COLO668 (cell line): ENCODE data around the gene TTC27.
"Not testable (repeated sequence)": the region's sequence is repeated elsewhere in the genome, so short reads cannot be mapped to it uniquely, and the experiment has no call there.

ENCODE experiments used
- DNase-seq: peaks from one replicate; lab custom pipeline; 2025; ENCODE audit not compliant: unreplicated experiment; lab: John Stamatoyannopoulos, UW

Gene TTC27

DNA sequence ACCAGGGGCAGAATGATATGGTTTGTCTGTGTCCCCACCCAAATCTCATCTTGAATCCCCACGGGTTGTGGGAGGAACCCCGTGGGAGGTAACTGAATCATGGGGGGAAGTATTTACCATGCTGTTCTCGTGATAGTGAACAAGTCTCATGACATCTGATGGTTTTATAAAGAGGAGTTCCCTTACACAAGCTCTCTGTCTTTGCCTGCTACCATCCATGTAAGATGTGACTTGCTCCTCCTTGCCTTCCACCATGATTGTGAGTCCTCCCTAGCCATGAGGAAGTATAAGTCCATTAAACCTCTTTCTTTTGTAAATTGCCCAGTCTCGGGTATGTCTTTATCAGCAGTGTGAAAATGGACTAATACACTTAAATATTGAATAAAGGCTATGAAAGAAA, 218.4 kb downstream of the TTC27 start:
- not testable (repeated sequence) for DNase-seq

DNA sequence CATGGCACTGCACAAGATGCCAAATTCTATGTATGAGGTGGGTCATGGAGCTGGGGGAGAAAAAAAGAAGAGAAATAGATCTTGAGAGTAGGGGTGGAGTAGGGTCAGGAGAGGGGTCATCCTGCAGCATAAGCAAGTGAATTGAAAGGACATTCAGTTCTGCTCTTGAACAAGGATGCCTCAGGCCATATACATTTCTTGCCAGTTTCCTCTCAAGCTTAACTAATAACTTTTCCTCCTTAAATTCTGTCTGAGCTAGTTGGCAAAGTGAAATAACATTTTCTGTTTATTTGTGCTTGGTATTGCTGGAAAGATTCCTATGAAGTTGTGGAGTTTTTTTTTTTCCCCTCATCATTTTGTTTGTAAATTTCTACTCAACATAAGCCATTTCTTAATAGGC, 219.9 kb downstream of the TTC27 start:
- DNase-seq: no peak

DNA sequence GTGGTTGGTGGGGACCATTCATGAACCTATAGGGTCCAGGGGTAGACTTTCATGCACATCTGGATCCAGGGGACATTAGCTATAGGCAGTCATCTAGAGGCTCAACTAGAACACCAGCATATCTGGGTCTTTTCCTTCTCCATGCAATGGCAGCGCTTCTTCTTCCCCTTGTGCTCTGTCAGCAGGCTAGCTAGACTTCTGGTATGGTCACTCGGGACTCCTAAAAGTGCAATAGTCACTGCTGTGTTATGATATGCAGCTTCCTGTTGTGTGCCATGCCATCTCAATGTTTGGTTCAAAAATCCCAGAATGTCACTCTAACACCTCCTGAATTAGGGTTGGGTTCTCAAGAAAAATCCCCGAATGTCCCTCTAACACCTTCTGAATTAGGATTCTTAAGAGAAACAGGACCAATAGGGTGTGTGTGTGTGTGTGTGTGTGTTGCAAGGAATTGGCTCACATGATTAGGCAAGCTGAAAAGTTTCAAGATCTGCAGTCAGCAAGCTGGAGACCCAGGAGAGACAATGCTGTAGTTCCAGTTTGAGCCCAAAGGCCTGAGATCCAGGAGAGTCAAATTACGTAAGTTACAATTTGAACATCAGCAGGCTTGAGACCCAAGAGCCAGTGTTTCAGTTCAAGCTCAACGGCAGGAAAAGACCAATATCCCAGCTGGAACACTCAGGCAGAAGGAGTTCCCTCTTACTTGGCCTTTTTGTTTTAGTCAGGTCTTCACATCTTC, 221.8 kb downstream of the TTC27 start:
- DNase-seq: no peak

DNA sequence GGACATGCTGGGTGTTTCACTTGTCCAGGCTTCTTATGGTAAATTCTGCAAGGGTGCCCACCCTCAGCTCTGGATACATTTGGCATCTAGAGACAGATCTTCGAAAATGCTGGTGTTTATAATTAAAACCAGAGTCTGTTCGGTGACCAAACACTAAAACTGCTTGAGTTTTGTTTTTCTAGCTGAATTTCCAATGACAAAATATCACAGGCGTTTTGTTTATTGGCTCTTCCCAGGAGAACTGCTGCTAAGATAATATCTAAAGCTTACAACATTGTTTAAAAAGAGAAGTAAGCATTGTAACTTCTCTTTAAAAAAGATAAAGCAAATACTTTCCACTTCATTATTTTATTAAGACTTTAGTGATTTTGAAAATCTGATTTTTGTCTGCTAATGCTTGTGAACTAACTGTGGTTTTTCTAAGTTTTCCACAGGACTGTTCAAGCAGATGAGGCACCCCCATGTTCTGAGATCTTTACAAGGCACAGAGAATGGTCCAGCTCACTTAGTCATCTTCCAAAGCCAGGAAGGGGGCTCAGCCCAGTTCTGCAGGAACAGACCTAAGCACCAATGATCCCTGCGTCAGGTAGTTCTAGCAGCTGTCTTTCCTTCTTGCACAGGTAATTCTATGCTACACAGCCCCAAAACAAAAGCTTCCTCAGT, 224.1 kb downstream of the TTC27 start:
- DNase-seq: no peak

DNA sequence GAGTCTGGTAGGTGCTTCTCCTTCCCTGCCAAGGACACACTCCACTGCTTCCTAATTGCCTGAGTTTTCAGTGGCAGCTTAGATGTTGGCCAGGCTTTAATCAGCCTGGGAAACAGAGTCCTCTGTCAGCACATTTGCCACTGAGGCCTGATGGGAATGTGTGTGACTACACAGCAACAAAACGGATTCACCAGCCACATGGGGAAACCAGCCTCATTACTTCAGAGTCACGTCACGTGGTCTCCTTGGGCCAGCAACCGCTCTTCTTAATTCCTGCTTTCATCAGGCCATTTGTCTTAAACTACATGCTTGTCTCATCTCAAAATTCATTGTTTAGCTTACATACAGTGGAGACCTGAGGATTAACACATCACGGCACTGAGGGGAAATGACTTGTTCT, 225.0 kb downstream of the TTC27 start:
- DNase-seq: no peak

DNA sequence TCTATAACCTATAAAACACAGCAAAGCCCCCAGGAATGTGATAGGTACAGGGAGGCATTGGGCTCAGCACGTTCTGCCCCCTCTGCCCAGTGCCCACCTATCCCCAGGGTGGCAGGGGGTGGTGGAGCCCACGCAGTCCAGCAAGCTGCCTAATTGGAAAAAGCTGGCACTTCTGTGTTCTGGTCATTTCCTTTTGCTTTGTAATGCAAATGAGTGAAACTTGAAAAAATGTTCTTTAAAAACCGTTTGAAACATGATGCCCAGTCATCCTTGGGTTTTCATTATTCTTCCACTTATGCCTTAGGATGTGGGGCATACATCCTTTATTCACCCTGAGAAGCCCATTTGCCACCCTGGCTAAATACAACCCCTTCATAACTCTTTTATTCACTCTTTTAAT, 229.0 kb downstream of the TTC27 start:
- DNase-seq: no peak

DNA sequence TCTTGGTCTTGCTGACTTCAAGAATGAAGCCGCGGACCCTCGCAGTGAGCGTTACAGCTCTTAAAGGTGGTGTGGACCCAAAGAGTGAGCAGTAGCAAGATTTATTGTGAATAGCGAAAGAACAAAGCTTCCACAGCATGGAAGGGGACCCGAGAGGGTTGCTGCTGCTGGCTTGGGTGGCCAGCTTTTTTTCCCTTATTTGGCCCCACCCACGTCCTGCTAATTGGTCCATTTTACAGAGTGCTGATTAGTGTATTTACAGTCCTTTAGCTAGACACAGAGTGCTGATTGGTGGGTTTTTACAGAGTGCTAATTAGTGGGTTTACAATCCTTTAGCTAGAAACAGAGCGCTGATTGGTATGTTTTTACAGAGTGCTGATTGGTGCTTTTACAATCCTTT, 230.9 kb downstream of the TTC27 start:
- no peak for DNase-seq

DNA sequence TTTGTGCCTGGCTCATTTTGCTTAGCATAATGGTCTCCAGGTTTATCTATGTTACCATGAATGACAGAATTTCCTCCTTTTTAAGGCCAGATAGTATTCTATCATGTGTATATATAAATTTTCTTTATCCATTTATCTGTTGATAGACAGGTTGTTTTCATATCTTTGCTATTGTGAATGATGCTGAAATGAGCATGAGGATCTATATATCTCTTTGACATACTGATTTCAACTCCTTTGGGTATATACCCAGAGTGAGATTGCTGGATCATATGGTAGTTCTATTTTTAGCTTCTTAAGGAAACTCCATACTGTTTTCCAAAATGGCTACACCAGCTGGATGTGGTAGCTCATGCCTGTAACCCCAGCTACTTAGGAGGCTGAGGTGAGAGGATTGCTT, 232.5 kb downstream of the TTC27 start:
- DNase-seq: no peak

DNA sequence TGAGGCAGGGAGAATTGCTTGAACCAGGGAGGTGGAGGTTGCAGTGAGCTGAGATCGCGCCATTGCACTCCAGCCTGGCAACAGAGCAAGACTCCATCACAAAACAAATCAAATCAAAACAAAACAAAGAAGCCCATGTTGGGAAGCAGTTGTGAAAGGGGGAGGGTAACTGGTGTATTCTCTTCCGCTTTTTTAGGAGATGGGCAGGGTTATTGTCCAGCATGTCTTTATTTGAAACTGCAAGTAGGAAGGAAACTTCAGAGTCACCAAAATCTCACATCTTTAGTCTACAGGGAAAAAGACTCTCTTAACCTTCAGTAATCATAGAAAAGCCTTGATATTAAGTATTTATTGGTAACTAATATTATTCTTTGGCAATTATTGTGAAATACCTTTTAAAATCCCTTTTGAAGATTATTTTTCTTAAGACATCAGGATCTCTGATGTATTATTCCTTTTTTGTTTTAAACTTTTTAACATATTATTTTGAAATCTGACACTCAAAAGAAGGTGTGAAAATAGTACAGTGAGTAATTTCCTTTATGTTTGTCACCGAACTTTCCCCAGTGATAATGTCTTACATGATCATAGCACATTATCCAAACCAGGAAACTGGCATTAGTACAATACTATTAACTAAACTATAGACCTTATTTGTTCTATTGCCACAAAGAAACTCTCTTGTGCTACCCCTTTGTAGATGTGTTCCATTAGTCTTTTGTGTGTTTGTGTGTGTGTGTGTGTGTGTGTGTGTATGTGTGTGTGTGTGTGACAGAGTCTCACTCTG, 234.6 kb downstream of the TTC27 start:
- no peak for DNase-seq

DNA sequence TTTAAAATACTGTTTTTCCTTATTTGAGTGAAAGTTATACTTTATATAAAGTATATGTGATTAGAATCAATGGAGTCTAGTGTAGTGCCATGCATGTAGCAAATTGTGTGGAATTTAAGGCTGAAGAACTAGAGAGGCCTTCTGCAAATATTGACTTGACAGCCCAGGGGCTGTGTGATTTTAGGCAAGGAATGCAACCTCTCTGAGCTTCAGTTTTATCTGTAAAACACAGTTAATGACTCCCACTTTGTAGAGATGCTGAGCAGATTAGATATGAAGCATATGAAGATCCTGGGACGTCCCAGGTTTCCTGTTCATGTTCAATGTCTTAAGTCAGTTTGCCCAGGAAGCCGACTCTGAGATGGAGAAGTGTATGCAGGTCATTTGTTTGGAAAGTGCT, 235.5 kb downstream of the TTC27 start:
- no peak for DNase-seq

DNA sequence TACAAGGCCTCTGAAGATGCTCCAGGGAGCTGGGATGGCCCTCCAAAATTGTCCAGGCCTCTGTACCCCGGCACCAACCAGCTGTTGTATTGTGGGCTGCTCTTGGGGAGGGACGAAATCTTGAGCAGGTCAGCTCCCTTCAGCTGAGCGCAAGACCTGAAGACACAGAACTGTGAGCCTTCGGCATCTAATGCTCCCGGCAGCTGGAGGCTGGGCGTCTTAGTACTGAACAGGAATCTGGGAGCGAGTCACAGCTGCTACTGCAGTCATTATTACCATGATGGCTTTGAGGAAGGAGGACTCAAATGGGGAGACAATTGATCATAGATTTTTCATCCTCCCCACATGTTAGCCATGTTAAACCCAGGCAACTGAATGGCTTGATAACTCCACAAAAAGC, 236.0 kb downstream of the TTC27 start:
- DNase-seq: no peak

DNA sequence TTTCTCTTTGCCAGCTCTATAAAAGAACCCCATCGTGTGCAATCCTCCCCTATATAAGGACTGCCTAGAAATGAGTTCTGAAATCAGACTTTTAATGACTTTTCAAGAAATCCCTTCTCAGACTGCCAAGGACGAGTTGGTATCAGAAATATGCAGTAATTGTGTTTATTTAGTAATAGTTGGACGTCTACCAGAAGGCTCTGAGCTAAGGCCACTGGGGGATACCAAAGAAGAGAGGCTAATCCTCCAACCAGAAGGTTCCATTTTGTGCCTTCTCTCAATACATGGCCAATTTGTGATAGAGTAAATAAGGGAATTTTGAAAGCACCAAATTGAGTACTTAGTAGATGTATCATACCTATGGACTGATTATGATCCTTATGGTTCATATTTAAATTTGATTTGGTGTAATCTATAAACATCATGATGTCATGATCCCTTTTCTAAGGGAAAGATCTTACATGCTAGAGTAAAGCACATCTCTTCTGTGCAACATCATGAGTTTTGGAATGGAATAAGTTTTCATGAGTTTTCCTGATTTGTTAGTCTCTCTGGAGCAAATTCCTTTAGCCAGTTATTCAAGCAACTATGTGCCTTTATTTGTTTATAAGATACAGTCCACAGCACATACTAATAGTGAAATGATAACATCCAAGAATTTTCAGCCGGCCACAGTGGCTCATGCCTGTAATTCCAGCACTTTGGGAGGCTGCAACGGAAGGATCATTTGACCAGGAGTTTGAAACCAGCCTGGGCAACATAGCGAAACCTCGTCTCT, 236.7 kb downstream of the TTC27 start:
- no peak for DNase-seq

DNA sequence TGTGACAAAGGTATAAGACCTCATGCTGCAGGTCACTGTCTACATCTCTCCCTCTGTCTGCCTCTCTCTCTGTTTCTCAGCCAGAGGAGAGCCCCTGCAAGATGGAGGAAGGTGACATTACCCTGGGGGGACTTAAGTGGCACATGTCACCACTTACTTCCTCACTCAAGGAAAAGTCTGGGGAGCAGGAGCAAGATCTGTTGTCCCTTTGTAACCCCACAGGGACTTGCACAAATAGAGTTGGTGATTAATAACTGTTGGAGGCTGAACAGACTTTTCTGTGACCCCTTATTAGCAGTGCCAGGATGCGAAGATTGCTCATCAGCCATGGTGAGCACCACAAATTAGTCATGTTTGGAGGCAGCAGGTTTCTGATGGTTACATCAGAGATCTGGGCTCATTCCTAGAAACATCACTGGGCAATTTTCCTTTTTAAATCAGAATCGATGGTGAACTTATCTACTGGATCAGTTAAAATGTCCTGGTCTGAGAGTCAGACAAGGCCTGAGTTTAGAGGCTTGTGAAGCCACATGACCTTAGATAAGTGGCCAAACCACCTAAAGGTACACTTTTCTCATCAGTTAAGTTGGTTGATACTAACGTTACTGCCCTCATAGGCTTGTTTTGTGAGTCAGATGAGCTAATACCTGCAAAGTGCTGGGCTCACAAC, 237.7 kb downstream of the TTC27 start:
- no peak for DNase-seq

DNA sequence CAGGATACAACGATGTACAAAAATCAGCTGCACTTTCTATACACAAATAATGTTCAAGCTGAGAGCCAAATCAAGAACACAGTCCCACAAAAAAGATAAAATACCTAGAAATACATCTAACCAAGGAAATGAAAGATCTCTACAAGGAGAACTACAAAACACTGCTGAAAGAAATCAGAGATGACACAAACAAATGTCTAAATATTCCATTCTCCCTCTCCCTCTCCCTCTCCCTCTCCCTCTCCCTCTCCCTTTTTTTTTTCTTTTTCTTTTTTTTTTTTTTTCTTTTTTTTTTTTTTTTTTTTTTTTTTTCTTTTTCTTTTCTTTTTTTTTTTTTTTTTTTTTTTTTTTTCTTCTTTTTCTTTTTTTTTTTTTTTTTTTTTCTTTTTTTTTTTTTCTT, 238.6 kb downstream of the TTC27 start:
- DNase-seq: not testable (repeated sequence)
